Brain microvascular endothelial cell (primary cell): ENCODE data around the gene MIEF1.
A peak's percentile ranks its signal among the peaks of the same experiment; 100 is the strongest.

Experiments
- DNase-seq: peaks from one replicate; pipeline ENCODE4 v3.0.0-alpha.2; 2020
- H3K27ac ChIP-seq: fragments of 250-450 bp; sonication (Bioruptor Pico); 2 replicates; pipeline ENCODE4 v1.5.1; 2020; ENCODE audit warnings: mild to moderate bottlenecking, moderate library complexity
- H3K27me3 ChIP-seq: fragments of 250-450 bp; sonication (Bioruptor Pico); replicated peaks from 2 replicates; pipeline ENCODE4 v1.5.1; 2020; ENCODE audit warnings: mild to moderate bottlenecking
- H3K36me3 ChIP-seq: fragments of 250-450 bp; sonication (Bioruptor Pico); replicated peaks from 2 replicates; pipeline ENCODE4 v1.5.1; 2020; ENCODE audit warnings: mild to moderate bottlenecking
- H3K4me3 ChIP-seq: 2 replicates; pipeline ENCODE4 v1.5.1; 2011; ENCODE audit warnings: low read depth, mild to moderate bottlenecking, control low read depth, low read length, moderate library complexity
- CTCF ChIP-seq: IDR thresholded peaks from 2 replicates; pipeline ENCODE4 v1.5.1; 2011; ENCODE audit warnings: low read depth, mild to moderate bottlenecking, moderate library complexity, low read length, control low read depth, inconsistent platforms; ENCODE audit errors: missing control alignments
- in situ Hi-C: cut with HindIII; loops from 2 replicates; pipeline ENCODE4 v1.10.0; 2017; ENCODE audit warnings: low sequenced_read_pairs, low pct_ligation_motif_present

MIEF1 gene

DNA sequence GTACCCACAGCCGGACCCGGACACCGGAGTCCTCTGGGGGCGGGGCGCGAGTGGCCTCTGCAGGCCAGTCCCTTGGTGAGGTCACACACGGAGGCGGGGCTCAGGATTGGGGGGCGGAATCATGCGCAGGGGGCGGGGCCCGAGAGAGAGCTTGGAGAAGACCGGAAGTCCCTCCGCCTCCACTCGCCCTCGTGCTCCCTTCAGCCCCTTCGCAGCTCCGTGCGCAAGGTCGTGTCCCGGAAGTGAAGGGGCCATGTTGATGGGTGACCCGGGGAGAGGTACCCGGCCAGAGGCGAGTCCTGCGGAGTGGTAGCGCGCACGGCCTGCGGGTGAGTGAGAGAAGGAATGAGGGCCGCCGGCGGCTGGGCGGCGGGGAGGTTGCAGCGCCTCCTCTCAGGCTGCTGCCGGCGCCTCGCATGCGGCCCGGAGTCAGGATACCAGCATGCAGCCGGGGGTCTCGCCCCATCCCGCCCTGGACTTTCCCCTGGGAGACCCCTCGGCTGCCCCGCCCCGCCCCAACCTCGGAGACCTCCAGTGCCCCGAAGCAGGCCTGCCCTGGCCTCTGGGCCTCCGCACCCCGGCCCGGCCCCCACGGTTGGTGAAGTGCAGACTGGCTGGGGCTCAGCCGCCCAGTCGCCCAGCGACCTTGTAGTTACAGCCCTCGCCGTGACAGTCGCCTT, at the start of gene MIEF1:
Gene MIEF1 (plus strand): TSS at position 182 of the 680 bp plus-strand sequence. CDS start 9,005 bp downstream, outside the sequence.
- Histone ChIP-seq H3K4me3 (peak within 1 kb of the TSS; percentile 82), H3K27ac (peak within 1 kb of the TSS; percentile 11), H3K36me3 (peaks cover 20% of the 10 kb centered on the region), H3K27me3 (no peaks in the 10 kb centered on the region)
- DNase-seq: peak; percentile 92
- peak; percentile 11 for TF ChIP-seq CTCF
- in situ Hi-C loops: loop anchor here (25.0 kb wide), 1 partner anchor 90 kb away; no protein-coding TSS in a partner anchor

GRCh38 chr22:39452740-39453040, 49.4 kb upstream of the MIEF1 start:
- no peak for TF ChIP-seq CTCF
- no peak overlapping the region for H3K4me3 ChIP-seq
- peaks cover 3% of the 10 kb centered on the region for H3K27me3 ChIP-seq
- in situ Hi-C loops: no loop called here
- H3K27ac ChIP-seq: no peak overlapping the region
- no peaks in the 10 kb centered on the region for H3K36me3 ChIP-seq
- no peak for DNase-seq

DNA sequence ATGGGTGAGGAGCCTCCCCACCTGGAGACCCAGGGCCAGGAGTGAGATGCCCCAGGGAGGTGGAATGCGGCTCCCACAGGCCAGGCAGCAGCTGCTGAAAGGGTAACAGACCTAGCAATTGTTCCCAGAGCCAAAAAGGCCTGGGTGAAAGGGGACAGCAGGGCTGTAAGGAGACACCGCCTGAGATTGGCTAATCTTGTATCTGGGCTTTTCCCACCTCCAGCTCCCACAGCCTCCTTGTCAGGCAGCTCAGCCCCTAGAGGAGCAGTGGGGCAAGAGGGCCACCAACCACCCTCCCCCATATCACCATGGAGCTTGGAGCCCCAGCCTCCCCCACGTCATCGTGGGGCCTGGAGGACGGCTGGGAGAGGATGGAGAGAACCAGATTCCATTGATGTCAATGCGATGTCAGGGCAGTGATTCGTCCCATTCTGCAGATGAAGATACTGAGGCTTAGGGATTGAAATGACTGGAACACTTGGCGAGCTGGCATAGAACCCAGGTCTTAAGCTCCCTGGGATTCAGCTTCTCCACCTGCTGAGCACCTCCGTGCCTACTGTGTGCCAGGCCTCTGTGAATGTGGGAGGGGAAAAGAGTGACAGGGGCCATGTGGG, 48.2 kb upstream of the MIEF1 start:
- no peak for TF ChIP-seq CTCF
- Histone ChIP-seq H3K27me3 (peaks cover 14% of the 10 kb centered on the region), H3K36me3 (no peaks in the 10 kb centered on the region), H3K27ac (no peak overlapping the region), H3K4me3 (no peak overlapping the region)
- in situ Hi-C loops: no loop called here
- DNase-seq: no peak

GRCh38 chr22:39454385-39454871, 47.7 kb upstream of the MIEF1 start:
- Histone ChIP-seq H3K27ac (no peak overlapping the region), H3K4me3 (no peak overlapping the region), H3K27me3 (peaks cover 14% of the 10 kb centered on the region), H3K36me3 (no peaks in the 10 kb centered on the region)
- in situ Hi-C loops: no loop called here
- no peak for DNase-seq
- TF ChIP-seq CTCF: no peak

DNA sequence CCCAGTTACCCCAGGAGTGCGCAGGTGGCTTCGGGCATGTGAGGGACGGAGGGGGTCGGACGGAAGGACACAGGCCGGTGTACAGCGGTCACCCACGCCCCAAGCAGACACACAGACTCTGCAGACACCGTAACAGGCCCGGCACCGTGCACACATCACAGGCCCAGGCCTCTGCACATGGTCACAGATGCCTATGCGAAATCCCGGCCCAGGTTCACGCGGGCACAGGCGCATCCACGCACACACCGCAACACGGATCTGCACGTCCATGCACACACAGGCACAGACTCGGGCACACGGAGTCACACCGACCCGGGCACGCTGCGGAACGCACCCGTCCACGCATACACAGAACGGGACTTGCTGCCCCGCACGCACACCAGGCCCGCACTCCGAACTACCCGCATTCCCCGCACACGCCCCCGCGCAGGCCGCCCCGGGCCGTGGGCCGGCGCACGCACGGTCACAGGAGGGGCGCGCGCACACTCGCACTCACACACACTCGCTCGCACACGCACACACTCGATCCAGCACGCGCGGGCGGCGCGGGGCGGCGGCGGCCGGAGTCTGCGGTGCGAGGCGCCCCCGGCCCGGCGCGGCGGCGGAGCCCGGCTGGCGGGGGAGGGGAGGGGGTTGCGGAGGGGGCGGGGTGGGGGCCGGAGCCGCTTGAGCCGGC, 45.4 kb upstream of the MIEF1 start, which contains the start of gene MGAT3:
Gene MGAT3 (plus strand): TSS at position 491 of the 676 bp plus-strand sequence. CDS start 30,336 bp downstream, outside the sequence.
- DNase-seq: no peak
- Histone ChIP-seq H3K36me3 (no peaks in the 10 kb centered on the region), H3K4me3 (no peak within 1 kb of the TSS), H3K27ac (no peak within 1 kb of the TSS), H3K27me3 (peaks cover 14% of the 10 kb centered on the region)
- no peak for TF ChIP-seq CTCF
- in situ Hi-C loops: no loop called here
